CD4-positive, alpha-beta T cell treated with Interleukin-21 for 1 hour (primary cell): ENCODE measurements around the gene GRM4.

Experiments used
- DNase-seq: peaks from one replicate; pipeline ENCODE4 v3.0.0-alpha.2; 2020

Gene GRM4

GRCh38 chr6:34082864-34083626, 62.8 kb downstream of the GRM4 start:
- no peak for DNase-seq

DNA sequence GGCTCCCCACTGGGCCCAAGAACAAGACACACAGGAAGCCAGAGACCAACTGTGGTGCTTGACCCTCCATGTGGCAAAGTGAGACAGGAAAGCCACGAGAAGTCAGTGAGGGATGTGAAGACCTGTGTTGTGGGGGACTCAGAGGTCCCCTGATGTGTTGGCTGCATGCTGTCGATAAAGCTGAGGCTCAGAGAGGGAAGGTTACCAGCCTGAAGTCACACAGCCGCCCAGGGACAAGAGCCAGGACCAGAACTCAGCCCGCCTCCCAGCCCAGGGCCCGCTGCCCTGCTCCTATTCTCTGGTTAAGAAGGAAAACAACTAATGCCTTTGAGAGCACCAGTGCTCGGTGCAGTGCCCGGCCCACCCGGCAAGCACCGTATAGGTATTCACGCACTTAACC, 63.5 kb downstream of the GRM4 start:
- DNase-seq = no peak

- DNase-seq = no peak
These were observed 65.5 kb downstream of the GRM4 start for GRCh38 chr6:34080357-34080756.

GRCh38 chr6:34079899-34080298, 66.0 kb downstream of the GRM4 start:
- no peak for DNase-seq

- DNase-seq = no peak
These were observed 70.0 kb downstream of the GRM4 start for GRCh38 chr6:34075906-34076305.

GRCh38 chr6:34074064-34074742, 71.7 kb downstream of the GRM4 start:
- no peak for DNase-seq

GRCh38 chr6:34073540-34073939, 72.3 kb downstream of the GRM4 start:
- no peak for DNase-seq

DNA sequence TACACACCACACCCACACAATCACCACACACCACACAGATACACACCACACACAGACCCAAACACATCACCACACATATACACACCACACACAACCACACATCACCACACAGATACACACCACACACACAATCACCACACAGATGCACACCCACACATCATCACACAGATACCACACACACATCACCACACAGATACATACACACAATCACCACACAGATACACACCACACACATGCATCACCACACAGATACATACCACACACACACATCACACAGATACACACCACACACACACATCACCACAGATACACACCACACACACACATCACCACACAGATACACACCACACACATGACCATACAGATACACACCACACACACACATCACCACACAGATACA, 73.2 kb downstream of the GRM4 start:
- DNase-seq = no peak

DNA sequence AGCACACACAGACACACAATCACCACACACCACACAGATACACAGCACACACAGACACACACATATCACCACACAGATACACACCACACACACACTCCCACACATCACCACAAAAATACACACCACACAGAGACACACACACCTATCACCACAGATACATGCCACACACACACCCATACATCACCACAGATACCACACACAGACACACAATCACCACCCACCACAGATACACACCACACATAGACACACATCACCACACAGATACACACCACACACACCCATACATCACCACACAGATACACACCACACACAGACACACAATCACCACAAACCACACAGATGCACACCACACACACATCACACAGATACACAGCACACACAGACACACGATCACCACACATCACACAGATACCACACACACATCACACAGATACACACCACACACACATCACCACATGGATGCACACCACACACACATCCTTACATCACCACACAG, 74.0 kb downstream of the GRM4 start:
- DNase-seq = no peak

GRCh38 chr6:34071136-34071883, 74.6 kb downstream of the GRM4 start:
- DNase-seq = no peak

- no peak for DNase-seq
These were observed 75.4 kb downstream of the GRM4 start for GRCh38 chr6:34070315-34071135.

DNA sequence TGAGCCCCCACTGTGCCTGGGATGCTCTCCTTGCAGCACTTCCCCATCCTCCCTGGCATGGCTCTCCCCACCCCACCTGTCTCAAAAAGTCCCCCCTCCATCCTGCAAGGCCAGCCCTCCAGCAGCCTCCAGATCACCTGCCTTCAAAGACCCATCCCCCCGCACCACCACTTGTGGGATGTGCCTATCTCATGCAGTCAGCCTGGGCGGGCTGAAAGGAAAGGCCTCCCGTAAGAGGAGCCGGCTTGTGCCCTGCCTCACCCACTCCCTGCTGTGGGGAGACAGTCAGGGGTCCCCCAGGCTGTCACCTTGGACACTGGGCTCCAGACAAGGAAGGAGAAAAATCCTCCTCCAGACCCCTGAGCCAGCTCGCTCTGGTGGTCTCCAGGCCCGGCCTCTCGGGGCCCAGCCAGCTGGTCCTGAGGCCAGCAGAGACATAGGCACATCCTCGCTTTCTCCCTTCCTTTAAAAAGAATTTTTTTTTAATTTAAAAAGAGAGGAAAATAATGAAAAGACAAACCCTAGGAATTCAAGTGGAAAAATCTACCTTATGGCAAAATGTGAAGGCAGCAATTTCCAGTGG, 77.3 kb downstream of the GRM4 start:
- DNase-seq = no peak

- no peak for DNase-seq
These were observed 78.1 kb downstream of the GRM4 start for GRCh38 chr6:34067814-34068213.

GRCh38 chr6:34066772-34067770, 78.8 kb downstream of the GRM4 start:
- DNase-seq = no peak

DNA sequence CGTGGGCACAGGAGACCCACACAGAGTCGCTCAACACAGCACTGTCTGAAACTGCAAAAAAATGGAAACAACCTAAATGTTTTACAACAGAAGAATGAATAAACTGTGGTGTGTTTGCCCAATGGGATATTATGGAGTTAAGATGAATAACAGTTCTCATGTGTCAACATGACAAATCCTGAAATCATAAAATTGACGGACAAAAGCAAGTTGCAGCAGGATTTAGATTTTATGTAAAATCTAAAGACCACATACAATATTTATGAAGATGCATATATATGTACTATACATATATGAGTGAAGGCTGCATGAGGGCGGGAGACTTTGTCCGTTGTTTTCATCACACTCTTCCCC, 79.7 kb downstream of the GRM4 start:
- DNase-seq = no peak

DNA sequence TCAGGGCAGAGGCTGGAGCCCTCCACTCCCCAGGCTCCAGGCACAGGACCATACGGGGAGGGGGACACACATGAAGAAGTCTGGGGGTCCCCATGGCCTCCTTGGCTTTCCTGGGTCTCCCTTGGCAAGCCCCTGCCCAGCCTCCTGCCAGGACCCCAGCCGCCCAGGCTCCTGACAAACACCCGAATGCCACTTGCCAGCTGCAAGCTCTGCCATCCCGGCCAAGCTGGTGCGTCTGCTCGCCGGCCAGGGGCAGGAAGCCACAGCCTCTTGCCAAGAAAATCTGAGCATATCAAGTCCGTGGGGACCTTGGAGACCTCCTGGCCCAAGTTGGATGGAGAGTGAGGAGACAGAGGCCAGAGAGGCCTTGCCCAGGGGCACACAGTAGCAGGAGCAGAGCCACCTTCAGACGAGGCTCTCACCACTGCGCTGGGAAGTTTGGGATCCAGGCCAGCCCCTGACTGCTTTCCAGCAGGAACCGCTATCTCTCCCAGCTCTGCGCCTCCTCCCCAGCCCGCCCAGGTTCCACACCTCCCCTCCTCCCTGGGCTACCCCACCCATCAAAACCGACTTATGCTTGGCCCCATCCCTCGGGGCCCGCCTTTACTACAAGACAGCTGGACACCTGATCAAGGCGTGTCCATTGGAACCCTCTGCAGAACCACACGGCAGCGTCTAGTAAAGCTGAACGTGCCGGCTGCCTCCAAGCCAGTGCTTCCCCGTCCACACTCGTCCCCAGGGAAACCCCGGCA, 80.2 kb downstream of the GRM4 start:
- no peak for DNase-seq

DNA sequence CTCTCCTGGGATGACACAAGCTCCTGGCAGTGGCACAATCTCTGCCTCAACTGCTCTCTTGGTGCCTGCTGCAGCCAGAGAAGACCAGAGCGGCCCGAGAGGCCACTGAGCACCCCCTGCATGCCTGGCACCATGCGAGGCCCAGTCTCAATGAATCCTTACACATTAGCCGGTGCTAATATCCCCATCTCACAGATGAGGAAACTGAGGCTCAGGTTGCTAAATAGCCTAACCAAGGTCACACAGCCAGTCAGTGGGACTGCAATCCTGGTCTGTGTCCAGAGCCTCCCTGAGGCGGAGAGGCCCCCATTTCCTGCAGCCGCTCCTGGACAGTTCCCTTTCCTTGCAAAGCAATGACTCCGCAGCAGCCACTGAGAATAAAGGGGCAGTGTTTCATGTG, 81.2 kb downstream of the GRM4 start:
- no peak for DNase-seq

- no peak for DNase-seq
These were observed 82.2 kb downstream of the GRM4 start for GRCh38 chr6:34063651-34064050.

- DNase-seq = no peak
These were observed 83.1 kb downstream of the GRM4 start for GRCh38 chr6:34062815-34063214.

- DNase-seq = no peak
These were observed 83.7 kb downstream of the GRM4 start for GRCh38 chr6:34062156-34062555.

GRCh38 chr6:34061348-34061747, 84.5 kb downstream of the GRM4 start:
- DNase-seq = no peak
